ELF-1 (cell line): Measurements from ENCODE around the gene S100A2.
"Not testable (repeated sequence)": the region's sequence is repeated elsewhere in the genome, so short reads cannot be mapped to it uniquely, and the experiment has no call there.

Experiments
- DNase-seq: peaks from one replicate; pipeline ENCODE4 v3.0.0-alpha.2; 2016; ENCODE audit warnings: low read depth, low spot score

S100A2 gene

DNA sequence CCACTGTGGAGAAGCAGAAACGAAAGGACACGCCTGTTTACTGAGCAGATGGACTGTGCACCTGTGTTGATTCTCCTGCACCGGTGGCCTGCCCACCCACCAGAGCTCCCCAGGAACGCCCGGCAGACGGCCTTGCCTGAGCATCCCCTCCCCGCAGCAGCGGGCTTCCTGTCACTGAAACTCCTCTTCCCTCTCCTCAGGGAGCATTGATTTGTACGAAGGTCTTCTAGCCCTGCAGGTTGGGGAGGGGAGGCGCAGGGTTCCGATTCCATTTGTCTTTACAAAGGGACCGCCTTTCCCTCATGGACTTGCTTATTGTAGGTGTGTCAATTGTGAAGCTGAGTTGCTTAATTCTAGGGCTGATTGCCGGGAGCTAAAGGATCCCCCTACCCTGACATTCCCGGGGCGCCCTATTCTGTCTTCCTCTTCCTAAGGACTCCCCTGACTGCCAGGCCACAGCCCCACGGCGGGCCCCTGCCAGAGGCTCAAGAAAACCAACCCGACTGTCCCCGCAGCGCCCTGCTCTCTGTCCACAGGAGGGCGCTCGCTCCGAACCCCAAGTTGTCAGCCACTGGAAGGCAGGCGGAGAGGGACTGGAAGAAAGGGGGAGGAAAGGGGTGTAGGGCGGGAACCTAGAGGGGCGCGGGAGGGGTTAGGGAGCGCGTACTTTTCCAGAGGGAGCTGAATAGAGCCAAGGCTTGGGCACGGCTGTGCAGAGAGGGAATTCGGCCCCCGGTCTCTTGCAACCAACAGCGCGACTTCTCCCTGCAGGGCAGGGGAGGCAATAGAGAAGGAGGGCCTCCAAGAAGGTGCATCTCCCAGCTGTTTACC lies 32.7 kb downstream of the S100A2 start:
- DNase-seq: peak; percentile 92

DNA sequence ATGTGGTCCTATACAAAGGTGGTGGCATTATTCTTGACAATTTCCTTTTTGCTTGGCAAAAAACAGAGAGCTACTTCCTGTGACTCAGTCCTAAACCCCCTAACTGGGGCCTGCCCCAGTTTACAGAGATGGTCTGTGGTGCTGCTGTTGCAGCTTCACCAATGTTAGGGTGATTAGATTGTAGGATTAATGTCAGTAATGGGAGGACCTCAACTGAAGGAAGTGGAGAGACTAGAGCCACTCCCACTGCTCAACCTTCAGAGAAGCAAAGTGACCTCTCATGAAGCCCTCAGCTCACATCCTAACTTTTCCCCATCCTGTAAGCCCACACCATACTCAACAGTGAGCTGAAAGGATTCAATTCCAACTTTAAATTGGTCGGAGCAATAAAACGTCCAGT lies 33.5 kb downstream of the S100A2 start:
- no peak for DNase-seq

DNA sequence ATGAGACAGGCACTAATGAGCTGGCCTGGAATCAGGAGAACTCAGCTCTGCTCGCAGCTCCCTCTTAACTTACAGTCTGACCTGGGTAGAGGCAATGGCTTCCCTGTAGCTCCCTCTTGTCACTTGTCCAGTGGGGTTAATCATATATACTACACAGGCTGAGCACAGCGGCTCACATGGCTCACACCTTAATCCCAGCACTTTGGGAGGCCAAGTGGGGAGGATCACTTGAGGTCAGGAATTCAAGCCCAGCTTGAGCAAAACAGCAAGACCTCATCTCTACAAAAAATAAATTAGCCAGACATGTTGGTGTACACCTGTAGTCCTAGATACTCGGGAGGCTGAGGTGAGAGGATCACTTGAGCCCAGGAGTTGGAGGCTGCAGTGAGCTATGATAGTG lies 34.0 kb downstream of the S100A2 start:
- no peak for DNase-seq

DNA sequence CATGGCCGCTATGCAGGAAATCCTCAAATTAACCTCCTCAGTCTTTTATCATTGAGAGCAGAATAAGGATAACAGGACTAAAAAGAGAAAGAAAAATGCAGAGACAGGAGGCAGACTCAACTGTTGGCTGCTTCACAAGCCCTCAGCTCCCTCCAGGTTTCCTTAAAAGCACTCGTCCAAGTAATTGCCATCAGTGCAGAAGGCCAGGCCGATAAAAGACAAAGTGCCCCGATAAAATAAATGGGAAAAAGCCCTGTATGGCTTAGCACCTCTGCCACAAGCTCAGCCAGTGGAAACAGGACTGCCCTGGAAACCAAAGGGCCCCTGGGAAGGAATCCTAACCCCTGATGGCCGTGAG lies 38.0 kb downstream of the S100A2 start:
- DNase-seq: no peak

GRCh38 chr1:153527023-153527682 lies 38.5 kb downstream of the S100A2 start:
- no peak for DNase-seq

GRCh38 chr1:153526132-153526543 lies 39.5 kb downstream of the S100A2 start:
- DNase-seq: no peak

GRCh38 chr1:153525088-153525728 lies 40.4 kb downstream of the S100A2 start:
- DNase-seq: peak; percentile 62

DNA sequence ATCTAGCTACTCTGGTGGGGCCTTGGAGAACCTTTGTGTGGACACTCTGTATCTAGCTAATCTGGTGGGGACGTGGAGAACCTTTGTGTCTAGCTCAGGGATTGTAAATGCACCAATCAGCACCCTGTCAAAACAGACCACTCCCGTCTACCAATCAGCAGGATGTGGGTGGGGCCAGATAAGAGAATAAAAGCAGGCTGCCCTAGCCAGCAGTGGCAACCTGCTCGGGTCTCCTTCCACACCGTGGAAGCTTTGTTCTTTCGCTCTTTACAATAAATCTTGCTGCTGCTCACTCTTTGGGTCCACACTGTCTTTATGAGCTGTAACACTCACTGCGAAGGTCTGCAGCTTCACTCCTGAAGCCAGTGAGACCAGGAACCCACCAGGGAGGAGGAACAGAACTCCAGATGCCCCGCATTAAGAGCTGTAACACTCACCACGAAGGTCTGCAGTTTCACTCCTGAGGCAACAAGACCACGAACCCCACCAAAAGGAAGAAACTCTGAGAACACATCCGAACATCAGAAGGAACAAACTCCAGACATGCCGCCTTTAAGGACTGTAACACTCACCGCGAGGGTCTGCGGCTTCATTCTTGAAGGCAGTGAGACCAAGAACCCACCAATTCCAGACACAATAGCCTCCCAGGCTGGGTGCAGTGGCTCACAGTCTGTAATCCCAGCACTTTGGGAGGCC lies 43.1 kb downstream of the S100A2 start:
- DNase-seq: not testable (repeated sequence)

GRCh38 chr1:153521808-153522207 lies 43.8 kb downstream of the S100A2 start:
- DNase-seq: not testable (repeated sequence)

DNA sequence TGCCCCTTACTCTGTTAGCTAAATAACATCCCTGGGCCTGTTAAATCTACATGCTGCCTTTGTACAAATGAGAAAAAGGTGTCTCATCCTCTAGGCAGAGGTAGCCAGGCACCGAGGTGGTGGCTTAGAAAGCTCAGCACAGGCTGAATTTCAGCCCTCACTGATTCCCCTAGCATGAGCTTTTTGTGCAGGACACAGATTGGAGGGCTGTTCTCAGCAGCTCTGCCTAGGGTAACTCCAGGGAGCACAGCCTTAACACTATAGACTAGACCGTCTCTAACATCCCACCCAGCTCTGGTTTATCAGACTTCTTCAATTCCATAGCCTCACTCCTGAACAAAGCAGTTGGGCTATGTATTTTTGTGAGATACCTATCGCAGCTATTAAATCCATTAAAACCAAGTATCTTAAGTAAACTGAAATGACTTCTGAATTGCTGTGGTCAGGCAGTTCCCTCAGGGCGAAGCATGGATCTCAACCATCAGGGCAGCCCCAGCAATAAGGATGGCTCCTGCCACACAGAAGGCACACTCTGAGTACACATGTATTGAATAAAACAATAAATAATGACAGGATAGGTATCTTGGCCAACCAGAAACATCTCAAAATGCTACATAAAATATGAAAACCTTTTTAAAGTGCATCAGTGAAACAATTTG lies 44.7 kb downstream of the S100A2 start:
- DNase-seq: no peak

- not testable (repeated sequence) for DNase-seq
Observed at GRCh38 chr1:153520137-153520691, 45.4 kb downstream of the S100A2 start.

GRCh38 chr1:153519242-153519641 lies 46.4 kb downstream of the S100A2 start:
- DNase-seq: no peak

- peak; percentile 86 for DNase-seq
Observed at GRCh38 chr1:153515504-153516394, 49.9 kb downstream of the S100A2 start.

GRCh38 chr1:153513666-153514065 lies 52.0 kb downstream of the S100A2 start:
- no peak for DNase-seq

- no peak for DNase-seq
Observed at GRCh38 chr1:153513023-153513422, 52.6 kb downstream of the S100A2 start.
